Stimulated activated CD4-positive, alpha-beta T cell treated with anti-CD3 and anti-CD28 coated beads, Interleukin-4, amount 100 ng/mL, for 4 hours (primary cell): ENCODE data around the gene SEMA3F.

Experiments
- DNase-seq, 2 experiments: peaks; one replicate each; pipeline ENCODE4 v3.0.0-alpha.2; 2020

Gene SEMA3F

GRCh38 chr3:50133283-50133615, 21.9 kb upstream of the SEMA3F start:
- DNase-seq: no peak

DNA sequence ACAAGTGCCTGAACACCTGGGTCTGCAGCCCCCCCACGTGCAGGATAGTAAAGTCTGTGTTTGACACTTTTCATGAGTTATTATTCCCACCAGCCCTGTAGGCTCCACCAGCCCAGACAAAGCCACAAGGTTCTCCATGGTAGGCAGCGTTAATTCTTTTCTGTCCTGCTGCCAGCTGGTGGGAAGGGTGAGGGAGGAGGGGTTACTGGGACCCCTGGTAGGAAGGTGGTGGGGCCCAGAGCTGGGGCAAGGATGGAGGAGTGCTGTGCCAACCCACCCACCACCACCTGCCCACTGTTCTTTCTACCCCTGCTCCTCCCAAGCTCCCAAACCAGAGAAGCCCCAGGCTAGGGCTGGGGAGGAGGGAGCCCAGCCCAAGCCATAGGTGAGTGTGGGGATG, 20.8 kb upstream of the SEMA3F start:
- DNase-seq: no peak

DNA sequence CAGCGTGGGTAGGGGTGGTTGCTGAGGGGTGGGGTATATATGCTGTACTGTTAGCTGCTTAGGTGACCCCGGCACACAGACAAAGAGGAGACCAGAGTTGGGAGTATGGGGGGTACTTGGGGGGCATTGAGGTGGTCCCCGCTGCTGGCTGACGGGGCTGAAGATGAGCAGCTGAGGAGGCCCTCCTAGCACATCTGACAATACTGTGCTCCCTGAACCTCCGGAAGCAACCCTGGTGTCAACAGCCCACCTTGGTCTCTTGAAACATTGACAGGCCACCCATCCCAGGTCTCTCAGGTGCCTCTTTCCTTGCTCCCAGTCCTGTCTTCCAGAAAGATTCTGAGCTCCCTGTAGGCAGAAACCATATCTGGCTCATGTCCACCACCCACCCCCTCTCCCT, 19.2 kb upstream of the SEMA3F start:
- no peak for DNase-seq

- no peak for DNase-seq
These were observed 18.3 kb upstream of the SEMA3F start for GRCh38 chr3:50136714-50137405.

DNA sequence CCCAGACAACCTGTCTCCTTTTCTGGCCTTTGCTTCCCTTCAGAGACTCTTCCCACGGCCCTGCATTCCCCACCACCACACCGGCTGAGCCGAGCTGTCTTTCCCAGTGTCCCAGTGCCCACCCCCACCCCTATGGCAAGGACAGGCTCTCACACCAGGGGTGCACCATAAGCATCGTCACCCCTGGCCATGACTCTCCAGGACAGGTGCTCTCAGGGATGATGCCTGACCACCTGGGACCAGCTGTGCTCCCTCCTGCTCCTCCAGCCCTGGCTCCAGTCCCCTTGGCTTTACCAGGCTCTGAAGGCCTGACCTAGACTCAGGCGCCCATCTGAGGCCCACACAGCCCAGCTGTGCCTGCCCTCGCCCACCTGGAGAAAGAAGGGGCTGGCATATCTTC, 17.6 kb upstream of the SEMA3F start:
- DNase-seq: no peak

- DNase-seq: no peak
These were observed 16.6 kb upstream of the SEMA3F start for GRCh38 chr3:50138266-50139200.

DNA sequence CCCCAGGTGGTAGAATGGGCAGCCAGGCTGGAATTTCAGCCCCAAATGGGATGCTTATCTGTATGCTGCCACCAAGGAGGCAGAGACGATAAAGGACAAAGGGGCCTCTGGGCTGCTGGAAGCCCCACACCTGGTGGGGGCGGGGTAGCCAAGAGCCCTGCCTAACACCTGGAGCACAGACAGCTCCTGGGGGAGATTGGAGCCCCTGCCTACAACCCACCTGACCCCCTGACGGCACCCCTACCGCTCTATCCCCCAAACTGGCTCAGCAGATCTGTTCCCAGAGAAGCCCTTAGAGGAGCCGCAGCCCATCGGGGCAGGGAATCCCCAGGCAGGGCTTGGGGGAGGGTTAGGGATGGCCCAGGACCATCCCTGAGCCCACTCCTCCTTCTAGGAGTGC, 15.8 kb upstream of the SEMA3F start:
- no peak for DNase-seq

GRCh38 chr3:50139718-50140423, 15.3 kb upstream of the SEMA3F start:
- no peak for DNase-seq

DNA sequence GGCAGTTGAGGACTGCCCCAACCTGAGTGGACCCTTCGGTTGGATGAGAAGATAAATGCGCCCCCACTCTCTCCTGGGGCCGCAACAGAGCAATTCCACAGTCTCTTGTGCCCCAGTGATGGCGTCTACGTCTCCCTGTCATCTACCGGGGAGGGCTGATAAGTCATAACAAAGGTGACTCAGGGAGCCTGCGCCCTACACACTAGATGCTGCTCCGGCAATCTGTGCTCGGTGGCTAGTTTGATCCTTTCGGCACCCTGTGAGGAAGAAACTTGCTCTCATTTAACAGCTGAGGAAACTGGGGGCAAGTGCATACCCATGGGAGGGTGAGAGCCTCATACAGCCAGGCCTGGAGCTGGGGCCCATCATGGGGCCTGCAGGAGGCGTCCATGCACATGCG, 14.1 kb upstream of the SEMA3F start:
- DNase-seq: no peak

- no peak for DNase-seq
These were observed 8.7 kb upstream of the SEMA3F start for GRCh38 chr3:50146316-50146901.

DNA sequence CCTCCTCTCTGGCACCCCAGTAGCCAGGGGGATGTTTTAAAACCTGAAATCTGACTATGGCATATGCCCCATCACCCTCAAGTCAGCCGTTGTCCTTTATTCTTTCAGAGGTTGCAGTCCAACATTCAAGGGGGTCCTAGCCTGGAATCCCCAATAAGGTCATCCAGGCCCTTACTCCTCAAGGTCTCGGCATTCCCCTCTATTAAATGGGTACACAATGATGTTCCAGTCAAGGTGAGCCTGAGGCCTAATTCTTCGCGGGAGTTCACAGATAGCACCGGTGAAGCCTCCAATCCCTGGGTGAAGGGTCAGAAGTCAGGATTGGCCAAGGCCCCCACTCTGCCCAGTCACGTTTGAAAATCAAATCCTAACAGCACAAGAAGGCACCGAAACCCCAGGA, 8.1 kb upstream of the SEMA3F start:
- no peak for DNase-seq

- no peak for DNase-seq
These were observed 7.7 kb upstream of the SEMA3F start for GRCh38 chr3:50147447-50147846.

GRCh38 chr3:50147861-50148260, 7.3 kb upstream of the SEMA3F start:
- DNase-seq: no peak

DNA sequence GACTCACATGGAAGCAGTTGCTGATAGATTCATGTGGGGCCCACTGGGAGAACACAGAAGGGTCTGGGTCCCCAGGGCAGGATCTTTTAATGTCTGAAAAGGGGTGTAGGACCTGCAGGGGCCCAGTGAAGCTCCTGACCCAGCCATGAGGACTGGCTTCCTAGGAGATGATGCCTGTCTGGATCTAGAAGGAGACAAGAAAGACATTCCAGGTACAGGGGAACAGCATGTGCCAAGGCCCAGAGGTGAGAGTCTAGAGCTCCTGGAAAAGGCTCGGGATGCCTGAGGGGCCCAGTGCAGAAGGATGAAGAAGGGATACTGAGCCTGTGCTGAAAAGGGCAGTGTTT, 4.7 kb upstream of the SEMA3F start:
- DNase-seq: no peak

DNA sequence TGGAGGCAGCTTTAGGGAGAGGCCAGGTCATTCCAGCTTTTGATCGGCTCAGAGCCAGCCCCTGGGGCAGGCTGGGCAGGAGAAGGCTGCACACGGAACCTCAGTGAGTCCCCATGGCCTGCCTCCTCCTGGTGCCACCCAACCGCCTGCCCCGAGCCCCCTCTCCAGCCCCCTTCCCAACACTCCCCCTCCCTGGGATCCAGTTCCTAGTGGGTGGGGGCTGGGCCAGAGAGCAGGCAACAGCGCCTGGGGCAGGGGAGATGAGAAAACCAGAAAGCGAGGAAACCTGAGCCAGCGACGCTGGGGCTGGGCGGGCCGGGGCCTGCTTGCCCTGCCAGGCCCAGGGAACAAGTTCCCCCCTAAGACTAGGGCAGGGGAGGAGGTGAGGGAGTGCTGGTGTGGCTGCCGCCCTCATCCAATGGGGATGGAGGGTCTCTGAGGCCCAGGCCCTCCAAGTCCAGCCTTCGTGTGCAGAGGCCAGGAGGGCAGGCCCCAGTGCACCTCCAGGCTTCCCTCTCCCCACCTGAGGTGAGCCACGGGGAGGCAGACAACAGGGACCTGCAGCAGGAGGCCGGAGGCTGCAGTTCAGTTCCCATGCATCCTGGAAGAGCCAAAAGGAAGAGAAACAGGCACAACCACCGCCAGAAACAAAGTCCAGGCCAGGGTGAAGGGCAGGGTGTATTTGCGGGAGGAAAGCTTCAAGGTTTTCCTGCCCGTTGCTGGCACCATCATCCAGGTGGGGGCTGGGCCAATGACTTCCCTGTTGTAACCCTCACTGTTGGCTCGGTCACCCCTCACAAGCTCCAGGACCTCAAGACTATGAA, 4.0 kb upstream of the SEMA3F start:
- no peak for DNase-seq

DNA sequence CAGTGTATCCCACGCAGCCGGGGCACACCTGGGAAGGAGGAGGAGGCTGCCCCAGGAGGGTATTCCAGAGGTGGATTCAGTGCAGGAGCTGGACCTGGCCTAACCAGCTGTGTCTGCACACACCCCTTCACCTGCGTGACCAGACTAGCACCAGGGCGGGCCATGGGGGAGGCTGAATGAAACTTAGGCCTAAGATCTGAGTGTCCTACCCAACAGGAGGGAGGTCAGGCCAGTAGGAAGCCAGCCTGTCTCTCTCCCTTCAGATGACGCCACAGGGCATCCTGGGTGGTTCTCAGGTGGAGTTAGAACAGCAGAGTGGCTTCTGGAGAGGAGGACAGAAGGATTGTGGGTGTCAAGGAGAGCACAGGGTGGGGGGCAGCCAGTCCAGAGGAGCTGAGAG, 3.4 kb upstream of the SEMA3F start:
- DNase-seq: no peak

GRCh38 chr3:50153782-50154475, 1.2 kb upstream of the SEMA3F start:
- DNase-seq: no peak

- no peak for DNase-seq
These were observed 666 bp upstream of the SEMA3F start for GRCh38 chr3:50154476-50154839.

DNA sequence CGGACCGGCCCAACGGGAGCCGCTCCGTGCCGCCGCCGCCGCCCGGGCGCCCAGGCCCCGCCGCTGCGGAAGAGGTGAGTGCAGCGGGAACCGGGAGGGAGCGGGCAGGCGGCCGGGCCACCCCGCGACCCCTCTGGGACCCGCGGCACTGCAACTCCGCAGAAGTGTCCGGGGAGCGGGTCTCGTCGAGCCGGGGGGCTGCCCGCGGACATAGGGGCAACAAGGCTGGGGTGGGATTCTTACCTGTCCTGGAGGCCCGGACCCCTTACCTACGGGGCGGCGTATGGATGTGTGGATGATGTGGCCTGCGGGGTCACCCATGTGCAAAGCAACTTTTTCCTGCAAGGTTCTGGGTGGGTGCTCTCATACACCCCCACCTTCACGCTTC, 361 bp downstream of the SEMA3F start:
- DNase-seq: no peak

DNA sequence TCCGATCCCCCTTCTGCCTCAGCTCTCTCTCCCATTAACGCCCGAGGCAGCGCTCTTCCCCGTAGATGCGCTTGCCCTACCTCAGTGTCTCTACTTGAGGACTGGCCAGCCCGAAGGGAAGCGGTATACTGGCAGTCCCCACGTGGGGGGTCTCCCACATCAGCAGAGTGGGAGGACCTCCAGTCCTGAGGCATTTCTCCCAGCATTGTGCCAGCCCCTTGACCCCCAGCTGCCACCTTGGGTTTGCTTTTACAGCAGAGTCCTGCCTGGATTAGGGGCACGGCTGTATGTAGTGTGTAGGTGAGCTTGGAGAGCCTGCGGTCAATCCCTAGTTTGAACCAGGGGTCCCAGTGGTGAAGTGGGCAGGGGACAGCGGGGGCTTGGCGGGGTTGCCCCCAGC, 767 bp downstream of the SEMA3F start:
- no peak for DNase-seq

DNA sequence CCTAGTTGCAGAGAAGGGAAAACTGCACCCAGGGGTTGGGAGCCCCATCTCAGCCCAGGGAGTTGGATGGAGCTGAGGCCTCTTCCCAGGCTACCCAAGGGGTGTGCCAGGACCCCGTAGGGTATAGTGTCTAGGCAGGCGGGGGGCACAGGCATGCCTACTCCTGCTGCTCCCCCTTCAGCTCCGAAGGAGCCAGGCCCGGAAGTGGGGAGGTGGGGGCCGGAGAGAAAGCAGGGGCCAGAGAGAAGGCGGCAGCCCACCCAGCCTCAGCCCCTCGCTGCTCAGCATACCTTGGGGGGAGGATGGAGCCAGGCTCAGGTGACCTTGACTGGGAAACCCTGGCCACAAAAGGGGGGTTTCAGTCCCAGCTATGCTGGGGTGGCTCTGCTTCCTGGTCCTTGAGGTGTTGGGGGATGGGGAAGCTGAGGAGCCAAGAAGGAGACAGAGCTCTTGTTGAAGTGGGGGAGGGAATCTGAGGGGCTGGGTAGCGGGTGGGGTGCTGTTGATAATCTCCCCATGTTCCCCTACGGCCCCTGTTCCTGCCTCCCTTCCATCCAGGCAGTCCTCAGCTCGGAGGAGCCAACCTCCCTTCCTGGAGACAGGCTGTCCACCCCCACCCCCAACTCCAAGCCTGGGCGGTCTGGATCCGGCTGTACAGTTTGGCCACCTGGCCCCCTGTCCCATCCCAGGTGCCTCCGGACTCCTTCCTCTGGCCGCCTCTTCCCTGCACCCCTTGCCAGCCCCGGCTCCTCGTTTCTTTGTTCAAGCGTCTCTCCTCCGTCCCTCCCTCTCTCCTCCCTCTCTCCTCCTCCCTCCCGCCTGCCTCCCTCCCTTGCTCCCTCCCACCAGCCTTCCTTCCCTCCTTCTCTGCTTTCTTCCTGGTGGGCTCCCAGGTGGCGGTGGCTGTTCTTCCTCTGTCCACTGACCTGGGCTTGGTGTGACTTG, 1.7 kb downstream of the SEMA3F start:
- DNase-seq: no peak
